Ecto neural progenitor cell (in vitro differentiated cells): ENCODE measurements around the gene ATP13A2.
"Not testable (repeated sequence)": the region's sequence is repeated elsewhere in the genome, so short reads cannot be mapped to it uniquely, and the experiment has no call there.

Experiments used
- DNase-seq: peaks from one replicate; pipeline ENCODE4 v3.0.0-alpha.2; 2018; ENCODE audit warnings: low spot score

The ATP13A2 gene

GRCh38 chr1:16957731-16958130 is 54.0 kb downstream of the ATP13A2 start:
- no peak for DNase-seq

- no peak for DNase-seq
Measured at GRCh38 chr1:16956775-16957174, 55.0 kb downstream of the ATP13A2 start.

- no peak for DNase-seq
Measured at GRCh38 chr1:16955186-16955585, 56.5 kb downstream of the ATP13A2 start.

GRCh38 chr1:16954579-16954978 is 57.1 kb downstream of the ATP13A2 start:
- no peak for DNase-seq

- DNase-seq, result not testable (repeated sequence)
Measured at GRCh38 chr1:16952376-16952775, 59.4 kb downstream of the ATP13A2 start.

GRCh38 chr1:16949026-16949425 is 62.7 kb downstream of the ATP13A2 start:
- DNase-seq, result not testable (repeated sequence)

GRCh38 chr1:16948282-16948891 is 63.3 kb downstream of the ATP13A2 start:
- not testable (repeated sequence) for DNase-seq

GRCh38 chr1:16946646-16947045 is 65.1 kb downstream of the ATP13A2 start:
- no peak for DNase-seq

- DNase-seq, result not testable (repeated sequence)
Measured at GRCh38 chr1:16946185-16946584, 65.5 kb downstream of the ATP13A2 start.

GRCh38 chr1:16945512-16945911 is 66.2 kb downstream of the ATP13A2 start:
- not testable (repeated sequence) for DNase-seq

GRCh38 chr1:16944038-16944437 is 67.7 kb downstream of the ATP13A2 start:
- DNase-seq, result no peak

- not testable (repeated sequence) for DNase-seq
Measured at GRCh38 chr1:16939386-16940180, 72.1 kb downstream of the ATP13A2 start.

GRCh38 chr1:16938351-16939321 is 73.1 kb downstream of the ATP13A2 start:
- no peak for DNase-seq

GRCh38 chr1:16936580-16936979 is 75.1 kb downstream of the ATP13A2 start:
- peak; percentile 19 for DNase-seq
